A673 (cell line): ENCODE measurements around the gene DUSP14. TPM values are rescaled to one million over a fixed set of nuclear protein-coding genes. Genes with fewer than 3 reads are reported as not detected.

ENCODE experiments used
- BruUV-seq: library from RNA; stranded (reverse); fragments of 400-500 nt; replicated peaks from 2 replicates; lab custom pipeline; 2021; lab: Mats Ljungman, UMichigan
- CTCF ChIA-PET: fragments of 300-600 bp; sonication (Branson Sonifier 250); formaldehyde crosslinking; loops from one replicate; lab custom pipeline; 2022; ENCODE audit warnings: antibody characterized with exemption; lab: Charles Lee
- POLR2A ChIA-PET: fragments of 300-600 bp; sonication (Branson Sonifier 250); formaldehyde crosslinking; loops from one replicate; lab custom pipeline; 2022; ENCODE audit warnings: antibody characterized with exemption; ENCODE audit not compliant: low non-redundant PET; lab: Charles Lee
- DNase-seq: peaks from one replicate; pipeline ENCODE4 v3.0.0-alpha.2; 2015; ENCODE audit warnings: low spot score
- H3K27ac ChIP-seq: fragments of 200-600 bp; sonication (generic); 2 replicates; pipeline ENCODE4 v1.5.1; 2016; ENCODE audit warnings: mixed run types, low read depth, mild to moderate bottlenecking, mixed read lengths, antibody characterized with exemption, low read length; ENCODE audit not compliant: poor library complexity, severe bottlenecking
- H3K27me3 ChIP-seq: fragments of 200-600 bp; sonication (generic); replicated peaks from 2 replicates; pipeline ENCODE4 v1.6.1; 2017; ENCODE audit warnings: mixed run types, low read depth, mild to moderate bottlenecking, mixed read lengths, antibody characterized with exemption, low read length; ENCODE audit not compliant: insufficient read depth, poor library complexity
- H3K36me3 ChIP-seq: fragments of 200-600 bp; sonication (generic); 2 replicates; pipeline ENCODE4 v1.6.1; 2016; ENCODE audit warnings: mixed run types, mild to moderate bottlenecking, mixed read lengths, antibody characterized with exemption, low read length; ENCODE audit not compliant: insufficient read depth, poor library complexity, severe bottlenecking
- H3K4me1 ChIP-seq: fragments of 200-600 bp; sonication (generic); 2 replicates; pipeline ENCODE4 v1.6.1; 2017; ENCODE audit warnings: mixed run types, mild to moderate bottlenecking, mixed read lengths, antibody characterized with exemption, low read length; ENCODE audit not compliant: insufficient read depth, poor library complexity, severe bottlenecking
- H3K4me3 ChIP-seq: fragments of 200-600 bp; sonication (generic); 2 replicates; pipeline ENCODE4 v1.5.1; 2016; ENCODE audit warnings: low read depth, mixed run types, mild to moderate bottlenecking, mixed read lengths, low read length; ENCODE audit not compliant: poor library complexity, severe bottlenecking
- H3K9me3 ChIP-seq: fragments of 200-600 bp; sonication (generic); 2 replicates; pipeline ENCODE4 v1.6.1; 2016; ENCODE audit warnings: mixed run types, low read depth, mild to moderate bottlenecking, mixed read lengths, antibody characterized with exemption, low read length; ENCODE audit not compliant: poor library complexity, severe bottlenecking
- CTCF ChIP-seq: fragments of 300-800, 200-600 bp; sonication (generic); conservative IDR thresholded peaks from 2 replicates; pipeline ENCODE4 v1.5.1; 2017; ENCODE audit warnings: low read depth, mild to moderate bottlenecking, antibody characterized with exemption, low read length, moderate library complexity, mixed read lengths
- intact Hi-C: fragments of 100-400 bp; cut with micrococcal nuclease; formaldehyde crosslinking; loops from one replicate; pipeline ENCODE4 v1.10.0; 2022; ENCODE audit not compliant: unreplicated experiment
- total RNA-seq: library from RNA; stranded (reverse); gene quantifications from 2 replicates; pipeline ENCODE4 v1.2.3, GENCODE V29; 2021

Gene DUSP14
- total RNA-seq, 1 experiment from 2014 or later, result 13.8 TPM

DNA sequence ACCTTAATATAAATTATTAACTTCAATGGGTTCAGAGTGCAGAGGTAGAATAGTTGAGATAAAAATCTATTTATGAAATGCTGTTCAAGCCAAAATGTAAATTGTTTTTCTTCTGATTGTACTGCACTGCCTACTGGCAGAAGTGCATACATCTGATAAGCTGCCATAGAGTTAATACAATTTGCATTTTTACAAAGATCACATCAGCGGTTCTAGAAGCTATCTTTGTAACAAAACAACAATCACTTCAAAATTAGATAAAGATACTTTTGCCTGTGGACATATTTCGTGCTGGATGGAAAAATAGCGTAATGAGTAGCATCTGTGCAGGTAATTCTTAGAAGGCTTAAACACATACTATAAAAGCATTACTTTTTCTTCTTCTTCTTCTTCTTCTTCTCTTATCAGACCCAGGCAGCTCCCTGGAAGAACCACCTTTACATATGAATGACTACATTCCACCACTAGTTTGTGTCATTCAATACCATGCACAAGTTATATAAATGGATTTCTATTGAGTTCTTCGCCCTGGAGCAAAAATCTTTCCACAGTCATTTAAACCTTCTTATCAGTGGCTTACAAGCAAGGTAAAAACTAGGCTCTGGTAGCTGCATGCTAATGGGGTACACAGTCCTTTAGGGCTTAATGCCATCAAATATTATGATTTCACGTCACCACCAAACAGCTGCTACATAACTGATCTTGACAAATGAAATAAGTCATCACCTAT, 72.5 kb downstream of the DUSP14 start:
- Histone ChIP-seq H3K36me3 (peaks cover 8% of the 10 kb centered on the region), H3K9me3 (no peaks in the 10 kb centered on the region), H3K27me3 (no peaks in the 10 kb centered on the region), H3K4me1 (no peaks in the 10 kb centered on the region), H3K4me3 (no peak overlapping the region), H3K27ac (no peak overlapping the region)
- TF ChIP-seq CTCF, result no peak
- no peak for DNase-seq
- BruUV-seq, result no TSS peak
- ChIA-PET POLR2A (no interaction called here), CTCF (no interaction called here)
- intact Hi-C loops, result no loop called here

Other genes with a start within 250 kb of the DUSP14 start
- not detected in 2 replicates for gene C17orf78, start 113.9 kb upstream of the DUSP14 start, total RNA-seq
- gene ACACA, start 83.1 kb upstream of the DUSP14 start, total RNA-seq, result 68.3 and 79.2 TPM in 2 replicates
- 17.9 and 21.4 TPM in 2 replicates for gene TADA2A, start 83.0 kb upstream of the DUSP14 start, total RNA-seq
- gene SYNRG, start 119.5 kb downstream of the DUSP14 start, total RNA-seq, result 21.3 and 22.5 TPM in 2 replicates
- 27.7 TPM in 2 replicates for gene DDX52, start 153.6 kb downstream of the DUSP14 start, total RNA-seq